DMS53 (cell line): Measurements from ENCODE around the gene TAF9.

Source experiments
- DNase-seq: peaks from one replicate; lab custom pipeline; 2025; lab: John Stamatoyannopoulos, UW

TAF9 gene

GRCh38 chr5:69335341-69335935 is 33.9 kb downstream of the TAF9 start:
- DNase-seq: peak; percentile 11

- peak; percentile 95 for DNase-seq
Observed at GRCh38 chr5:69334793-69335268, 34.5 kb downstream of the TAF9 start.

GRCh38 chr5:69333668-69334315 is 35.5 kb downstream of the TAF9 start:
- DNase-seq: peak; percentile 28

- peak; percentile 65 for DNase-seq
Observed at GRCh38 chr5:69331528-69332445, 37.5 kb downstream of the TAF9 start.

- peak; percentile 34 for DNase-seq
Observed at GRCh38 chr5:69329905-69330489, 39.3 kb downstream of the TAF9 start.

GRCh38 chr5:69326365-69326764 is 43.0 kb downstream of the TAF9 start:
- no peak for DNase-seq

- DNase-seq: no peak
Observed at GRCh38 chr5:69317391-69317790, 51.9 kb downstream of the TAF9 start.

GRCh38 chr5:69315972-69316371 is 53.3 kb downstream of the TAF9 start:
- no peak for DNase-seq
